Ammon's horn (tissue), 1 donor: ENCODE data around the gene SARM1.

ENCODE experiments used
- DNase-seq: peaks from one replicate; pipeline ENCODE4 v3.0.0-alpha.2; 2016; ENCODE audit warnings: low spot score

Gene SARM1

GRCh38 chr17:28395968-28396367 is 24.5 kb downstream of the SARM1 start:
- DNase-seq = no peak

GRCh38 chr17:28396635-28397239 is 25.2 kb downstream of the SARM1 start:
- no peak for DNase-seq

- no peak for DNase-seq
Measured at GRCh38 chr17:28397275-28397674, 25.8 kb downstream of the SARM1 start.

- DNase-seq = no peak
Measured at GRCh38 chr17:28397687-28398279, 26.3 kb downstream of the SARM1 start.

- DNase-seq = no peak
Measured at GRCh38 chr17:28398280-28398981, 26.9 kb downstream of the SARM1 start.

GRCh38 chr17:28399808-28400207 is 28.3 kb downstream of the SARM1 start:
- DNase-seq = no peak

- DNase-seq = no peak
Measured at GRCh38 chr17:28402224-28402630, 30.7 kb downstream of the SARM1 start.

GRCh38 chr17:28402844-28403243 is 31.4 kb downstream of the SARM1 start:
- no peak for DNase-seq

- no peak for DNase-seq
Measured at GRCh38 chr17:28404007-28404406, 32.5 kb downstream of the SARM1 start.

GRCh38 chr17:28404461-28404811 is 32.9 kb downstream of the SARM1 start:
- DNase-seq = no peak

GRCh38 chr17:28404812-28405570 is 33.5 kb downstream of the SARM1 start:
- DNase-seq = no peak

- DNase-seq = peak; percentile 72
Measured at GRCh38 chr17:28405632-28406472, 34.4 kb downstream of the SARM1 start, which contains the start of gene SLC46A1. TSS of gene SLC46A1 (minus strand) at chr17:28406212. CDS start at chr17:28406114, 98 bp downstream.

GRCh38 chr17:28406473-28406814 is 35.0 kb downstream of the SARM1 start:
- DNase-seq = no peak

- no peak for DNase-seq
Measured at GRCh38 chr17:28407130-28407973, 35.9 kb downstream of the SARM1 start.

GRCh38 chr17:28407974-28408306 is 36.4 kb downstream of the SARM1 start:
- no peak for DNase-seq

GRCh38 chr17:28412099-28412498 is 40.6 kb downstream of the SARM1 start:
- no peak for DNase-seq

- DNase-seq = no peak
Measured at GRCh38 chr17:28413804-28414203, 42.3 kb downstream of the SARM1 start.

GRCh38 chr17:28415886-28416285 is 44.4 kb downstream of the SARM1 start:
- no peak for DNase-seq

- DNase-seq = peak; percentile 58
Measured at GRCh38 chr17:28416703-28417311, 45.3 kb downstream of the SARM1 start.

GRCh38 chr17:28421787-28422305 is 50.4 kb downstream of the SARM1 start:
- DNase-seq = no peak
